Measurements from ENCODE around the gene CEP170.

Gene CEP170

DNA sequence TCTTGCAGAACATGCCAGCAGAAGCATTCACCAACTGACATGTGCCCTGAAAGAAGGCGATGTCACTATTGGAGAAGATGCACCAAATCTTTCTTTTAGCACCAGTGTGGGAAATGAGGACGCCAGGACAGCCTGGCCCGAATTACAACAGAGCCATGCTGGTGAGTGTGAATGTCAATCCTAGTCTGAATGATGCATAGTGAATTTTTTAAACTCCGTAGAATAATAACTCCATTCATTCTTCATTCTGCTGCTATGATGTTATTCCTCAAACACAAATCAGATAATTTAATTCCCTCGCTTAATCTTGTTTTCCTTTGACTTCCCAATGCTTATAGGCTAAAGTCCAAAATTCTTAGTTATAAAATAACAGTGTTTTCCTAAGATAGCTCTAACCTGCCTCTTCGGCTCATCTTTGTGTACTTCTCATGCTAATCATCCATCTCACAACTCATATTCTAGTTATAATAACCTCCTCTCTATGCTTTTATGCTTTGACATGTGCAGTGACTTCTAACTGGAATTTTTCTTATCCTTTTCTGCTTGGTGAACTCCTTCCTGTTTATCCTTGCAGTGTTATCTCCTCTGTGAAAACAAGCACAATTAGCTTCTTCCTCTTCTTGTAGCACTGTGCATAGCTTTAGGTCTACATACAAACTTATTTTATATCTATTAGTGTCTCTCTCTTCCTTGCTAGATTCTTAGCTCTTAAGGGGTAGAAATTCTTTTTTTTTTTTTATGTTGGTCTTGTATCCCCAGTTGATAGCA, 15.2 kb upstream of the CEP170 start:
- Histone ChIP-seq H3F3A (ENCODE audit: control insufficient read depth, insufficient read depth) (no peaks in the 10 kb centered on the region), H3K79me2 (ENCODE audit: control insufficient read depth, low read length) (peaks cover 12% of the 10 kb centered on the region), H4K20me1 (ENCODE audit: control insufficient read depth, insufficient read depth, low read depth, low read length) (no peaks in the 10 kb centered on the region), H3K27me3 (ENCODE audit: control insufficient read depth, low read length) (no peaks in the 10 kb centered on the region), H3K4me2 (ENCODE audit: low read length) (0 out of 2 replicates have a peak overlapping the region, but pooled peaks have one; percentile 75), H3K4me1 (ENCODE audit: control insufficient read depth, low read length) (peaks cover 35% of the 10 kb centered on the region), H3K9me2 (replicated peaks; ENCODE audit: control insufficient read depth, low read length) (no peaks in the 10 kb centered on the region), H3K4me3 (ENCODE audit: low read length) (no peak overlapping the region), H3K9me3 (ENCODE audit: control insufficient read depth, insufficient read depth, low read length) (no peaks in the 10 kb centered on the region), H3K27ac (ENCODE audit: low read depth, low read length) (no peak overlapping the region; the same call in 1 of the 2 replicates), H3K36me3 (ENCODE audit: control insufficient read depth, low read length) (peaks cover 15% of the 10 kb centered on the region)
- no peak for TF ChIP-seq EZH2phosphoT487 (IDR thresholded peaks at IDR 0.05; ENCODE audit: borderline replicate concordance, low read length)

DNA sequence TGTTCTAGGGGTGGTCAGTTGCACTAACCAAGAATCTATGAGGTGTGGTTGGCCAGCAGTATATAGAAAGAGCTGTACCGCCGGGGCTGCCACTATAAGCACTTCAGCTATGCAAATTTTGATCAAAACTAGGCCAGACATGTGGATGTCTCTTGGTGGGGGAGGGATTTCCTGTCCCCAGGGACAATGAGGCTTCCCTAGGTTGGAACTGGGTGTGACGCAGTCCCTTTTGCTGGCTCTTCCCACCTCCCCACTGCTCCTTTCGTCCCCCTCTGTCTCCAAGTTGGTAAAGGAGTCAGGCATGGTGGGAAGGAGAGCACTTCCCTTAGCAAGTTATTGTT, 14.3 kb upstream of the CEP170 start:
- Histone ChIP-seq H3K4me2 (ENCODE audit: low read length) (peak overlapping the region; percentile 75), H3K9me3 (ENCODE audit: control insufficient read depth, insufficient read depth, low read length) (no peaks in the 10 kb centered on the region), H3K27me3 (ENCODE audit: control insufficient read depth, low read length) (no peaks in the 10 kb centered on the region), H3F3A (ENCODE audit: control insufficient read depth, insufficient read depth) (no peaks in the 10 kb centered on the region), H3K4me1 (ENCODE audit: control insufficient read depth, low read length) (peaks cover 38% of the 10 kb centered on the region), H3K36me3 (ENCODE audit: control insufficient read depth, low read length) (peaks cover 11% of the 10 kb centered on the region; the same call in 1 of the 2 replicates), H3K27ac (ENCODE audit: low read depth, low read length) (peak overlapping the region; percentile 18), H3K4me3 (ENCODE audit: low read length) (peak overlapping the region; percentile 67), H3K9me2 (replicated peaks; ENCODE audit: control insufficient read depth, low read length) (no peaks in the 10 kb centered on the region), H3K79me2 (ENCODE audit: control insufficient read depth, low read length) (peaks cover 15% of the 10 kb centered on the region), H4K20me1 (ENCODE audit: control insufficient read depth, insufficient read depth, low read depth, low read length) (no peaks in the 10 kb centered on the region)
- TF ChIP-seq, protein P1, sequence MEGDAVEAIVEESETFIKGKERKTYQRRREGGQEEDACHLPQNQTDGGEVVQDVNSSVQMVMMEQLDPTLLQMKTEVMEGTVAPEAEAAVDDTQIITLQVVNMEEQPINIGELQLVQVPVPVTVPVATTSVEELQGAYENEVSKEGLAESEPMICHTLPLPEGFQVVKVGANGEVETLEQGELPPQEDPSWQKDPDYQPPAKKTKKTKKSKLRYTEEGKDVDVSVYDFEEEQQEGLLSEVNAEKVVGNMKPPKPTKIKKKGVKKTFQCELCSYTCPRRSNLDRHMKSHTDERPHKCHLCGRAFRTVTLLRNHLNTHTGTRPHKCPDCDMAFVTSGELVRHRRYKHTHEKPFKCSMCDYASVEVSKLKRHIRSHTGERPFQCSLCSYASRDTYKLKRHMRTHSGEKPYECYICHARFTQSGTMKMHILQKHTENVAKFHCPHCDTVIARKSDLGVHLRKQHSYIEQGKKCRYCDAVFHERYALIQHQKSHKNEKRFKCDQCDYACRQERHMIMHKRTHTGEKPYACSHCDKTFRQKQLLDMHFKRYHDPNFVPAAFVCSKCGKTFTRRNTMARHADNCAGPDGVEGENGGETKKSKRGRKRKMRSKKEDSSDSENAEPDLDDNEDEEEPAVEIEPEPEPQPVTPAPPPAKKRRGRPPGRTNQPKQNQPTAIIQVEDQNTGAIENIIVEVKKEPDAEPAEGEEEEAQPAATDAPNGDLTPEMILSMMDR (IDR thresholded peaks at IDR 0.05; ENCODE audit: low read depth, low read length, poor library complexity, severe bottlenecking), result no peak
- TF ChIP-seq EZH2phosphoT487 (IDR thresholded peaks at IDR 0.05; ENCODE audit: borderline replicate concordance, low read length), result no peak

DNA sequence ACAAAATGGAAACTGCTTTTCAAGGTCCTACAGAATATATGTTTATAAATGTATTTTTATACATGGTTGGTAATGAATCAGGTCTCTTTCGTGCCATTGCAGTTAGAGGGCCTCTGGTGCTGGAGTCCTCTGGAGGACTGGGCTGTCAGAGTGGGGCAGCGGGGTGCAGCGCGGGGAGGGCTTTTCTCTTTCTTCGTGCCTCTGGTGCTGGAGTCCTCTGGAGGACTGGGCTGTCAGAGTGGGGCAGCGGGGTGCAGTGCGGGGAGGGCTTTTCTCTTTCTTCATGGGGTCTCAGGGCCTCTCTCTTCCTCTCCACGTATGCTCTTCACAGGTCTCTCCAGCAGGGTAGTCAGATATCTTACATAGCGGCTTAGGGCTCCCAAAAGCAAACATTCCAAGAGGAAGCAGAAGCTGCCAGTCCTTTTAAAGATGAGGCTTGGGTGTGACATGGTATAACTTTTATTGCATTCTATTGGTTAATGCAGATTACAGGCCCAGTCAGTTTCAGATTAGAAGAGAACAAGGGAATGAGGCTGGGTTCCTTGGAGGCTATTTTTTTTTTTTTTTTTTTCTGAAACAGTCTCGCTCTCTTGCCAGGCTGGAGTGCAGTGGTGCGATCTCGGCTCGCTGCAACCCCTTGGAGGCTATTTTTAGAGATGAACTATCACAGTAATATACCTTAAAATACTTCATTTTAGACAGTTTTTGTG, 13.8 kb upstream of the CEP170 start:
- Histone ChIP-seq H3K4me1 (ENCODE audit: control insufficient read depth, low read length) (peaks cover 38% of the 10 kb centered on the region), H3F3A (ENCODE audit: control insufficient read depth, insufficient read depth) (no peaks in the 10 kb centered on the region), H3K9me3 (ENCODE audit: control insufficient read depth, insufficient read depth, low read length) (no peaks in the 10 kb centered on the region), H3K36me3 (ENCODE audit: control insufficient read depth, low read length) (peaks cover 9% of the 10 kb centered on the region; the same call in 1 of the 2 replicates), H3K4me3 (ENCODE audit: low read length) (peak overlapping the region; percentile 67), H3K9me2 (replicated peaks; ENCODE audit: control insufficient read depth, low read length) (no peaks in the 10 kb centered on the region), H3K27ac (ENCODE audit: low read depth, low read length) (peak overlapping the region; percentile 18), H4K20me1 (ENCODE audit: control insufficient read depth, insufficient read depth, low read depth, low read length) (no peaks in the 10 kb centered on the region), H3K27me3 (ENCODE audit: control insufficient read depth, low read length) (no peaks in the 10 kb centered on the region), H3K79me2 (ENCODE audit: control insufficient read depth, low read length) (peaks cover 15% of the 10 kb centered on the region), H3K4me2 (ENCODE audit: low read length) (peak overlapping the region; percentile 75)
- TF ChIP-seq EZH2phosphoT487 (IDR thresholded peaks at IDR 0.05; ENCODE audit: borderline replicate concordance, low read length), result no peak
- TF ChIP-seq, protein P1 (IDR thresholded peaks at IDR 0.05; ENCODE audit: low read depth, low read length, poor library complexity, severe bottlenecking), result peak; percentile 14

Data from DOHH2 (cell line).